ENCODE measurements around the gene HSPA1B. TPM values are rescaled to one million over a fixed set of nuclear protein-coding genes. Genes with fewer than 3 reads are reported as not detected.

The HSPA1B gene
- polyA plus RNA-seq, 1 donor from 2014 or later, result 120 TPM

DNA sequence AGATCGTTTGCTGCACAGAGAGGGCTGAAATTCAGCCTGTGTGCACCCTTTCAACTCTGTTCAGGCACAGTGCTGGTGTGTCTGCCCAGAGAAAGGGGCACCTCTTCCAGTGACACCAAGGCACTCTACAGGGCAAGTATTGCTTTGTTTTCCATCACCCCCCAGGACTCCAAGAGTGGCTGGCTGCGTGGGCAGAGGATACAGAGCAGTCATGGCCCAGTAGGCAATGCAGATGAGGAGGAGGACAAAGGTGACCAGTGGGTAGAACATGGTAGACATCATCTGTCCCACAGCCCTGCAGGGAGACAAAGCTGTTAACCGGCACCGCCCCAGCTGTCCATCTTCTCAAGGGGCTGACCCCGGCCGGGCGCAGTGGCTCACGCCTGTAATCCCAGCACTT is 41.8 kb downstream of the HSPA1B start:
- Histone ChIP-seq H2AFZ (ENCODE audit: low read depth, low read length) (no peak overlapping the region), H3K9me3 (ENCODE audit: low read length) (no peaks in the 10 kb centered on the region), H3K36me3 (ENCODE audit: insufficient read depth, low read length) (no peaks in the 10 kb centered on the region), H3F3A (ENCODE audit: insufficient read depth, low read length, poor library complexity, severe bottlenecking) (no peaks in the 10 kb centered on the region), H4K20me1 (ENCODE audit: insufficient read depth) (no peaks in the 10 kb centered on the region), H3K9ac (ENCODE audit: low read length) (no peak overlapping the region), H3K79me2 (replicated peaks; ENCODE audit: insufficient read depth, low read length) (no peaks in the 10 kb centered on the region), H3K4me2 (ENCODE audit: low read length) (no peak overlapping the region), H3K9me2 (ENCODE audit: insufficient read depth, low read length) (no peaks in the 10 kb centered on the region), H3K27ac (ENCODE audit: low read length) (no peak overlapping the region), H3K27me3 (ENCODE audit: insufficient read depth, low read depth, low read length) (no peaks in the 10 kb centered on the region), H3K4me3 (ENCODE audit: low read length) (no peak overlapping the region)
- no peak for TF ChIP-seq CTCF (IDR thresholded peaks at IDR 0.05; ENCODE audit: poor library complexity, severe bottlenecking)
- no peak for TF ChIP-seq POLR2AphosphoS5 (IDR thresholded peaks at IDR 0.05)
- no peak for TF ChIP-seq TAF1 (IDR thresholded peaks at IDR 0.05; ENCODE audit: low read depth)
- TF ChIP-seq EP300 (conservative IDR thresholded peaks at IDR 0.05; ENCODE audit: poor library complexity, severe bottlenecking), result no peak
- TF ChIP-seq, protein P1, sequence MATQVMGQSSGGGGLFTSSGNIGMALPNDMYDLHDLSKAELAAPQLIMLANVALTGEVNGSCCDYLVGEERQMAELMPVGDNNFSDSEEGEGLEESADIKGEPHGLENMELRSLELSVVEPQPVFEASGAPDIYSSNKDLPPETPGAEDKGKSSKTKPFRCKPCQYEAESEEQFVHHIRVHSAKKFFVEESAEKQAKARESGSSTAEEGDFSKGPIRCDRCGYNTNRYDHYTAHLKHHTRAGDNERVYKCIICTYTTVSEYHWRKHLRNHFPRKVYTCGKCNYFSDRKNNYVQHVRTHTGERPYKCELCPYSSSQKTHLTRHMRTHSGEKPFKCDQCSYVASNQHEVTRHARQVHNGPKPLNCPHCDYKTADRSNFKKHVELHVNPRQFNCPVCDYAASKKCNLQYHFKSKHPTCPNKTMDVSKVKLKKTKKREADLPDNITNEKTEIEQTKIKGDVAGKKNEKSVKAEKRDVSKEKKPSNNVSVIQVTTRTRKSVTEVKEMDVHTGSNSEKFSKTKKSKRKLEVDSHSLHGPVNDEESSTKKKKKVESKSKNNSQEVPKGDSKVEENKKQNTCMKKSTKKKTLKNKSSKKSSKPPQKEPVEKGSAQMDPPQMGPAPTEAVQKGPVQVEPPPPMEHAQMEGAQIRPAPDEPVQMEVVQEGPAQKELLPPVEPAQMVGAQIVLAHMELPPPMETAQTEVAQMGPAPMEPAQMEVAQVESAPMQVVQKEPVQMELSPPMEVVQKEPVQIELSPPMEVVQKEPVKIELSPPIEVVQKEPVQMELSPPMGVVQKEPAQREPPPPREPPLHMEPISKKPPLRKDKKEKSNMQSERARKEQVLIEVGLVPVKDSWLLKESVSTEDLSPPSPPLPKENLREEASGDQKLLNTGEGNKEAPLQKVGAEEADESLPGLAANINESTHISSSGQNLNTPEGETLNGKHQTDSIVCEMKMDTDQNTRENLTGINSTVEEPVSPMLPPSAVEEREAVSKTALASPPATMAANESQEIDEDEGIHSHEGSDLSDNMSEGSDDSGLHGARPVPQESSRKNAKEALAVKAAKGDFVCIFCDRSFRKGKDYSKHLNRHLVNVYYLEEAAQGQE (IDR thresholded peaks at IDR 0.05; ENCODE audit: borderline replicate concordance), result no peak

GRCh38 chr6:31870385-31870921 is 42.9 kb downstream of the HSPA1B start:
- H3K27ac ChIP-seq (ENCODE audit: low read length), result no peak overlapping the region
- H3K79me2 ChIP-seq (replicated peaks; ENCODE audit: insufficient read depth, low read length), result no peaks in the 10 kb centered on the region
- H3K4me2 ChIP-seq (ENCODE audit: low read length), result no peak overlapping the region
- H4K20me1 ChIP-seq (ENCODE audit: insufficient read depth), result no peaks in the 10 kb centered on the region
- no peaks in the 10 kb centered on the region for H3K27me3 ChIP-seq (ENCODE audit: insufficient read depth, low read depth, low read length)
- H3K9me3 ChIP-seq (ENCODE audit: low read length), result no peaks in the 10 kb centered on the region
- no peaks in the 10 kb centered on the region for H3K36me3 ChIP-seq (ENCODE audit: insufficient read depth, low read length)
- no peaks in the 10 kb centered on the region for H3K9me2 ChIP-seq (ENCODE audit: insufficient read depth, low read length)
- TF ChIP-seq CTCF (IDR thresholded peaks at IDR 0.05; ENCODE audit: poor library complexity, severe bottlenecking), result no peak
- H2AFZ ChIP-seq (ENCODE audit: low read depth, low read length), result no peak overlapping the region
- H3F3A ChIP-seq (ENCODE audit: insufficient read depth, low read length, poor library complexity, severe bottlenecking), result no peaks in the 10 kb centered on the region
- no peak overlapping the region for H3K9ac ChIP-seq (ENCODE audit: low read length)
- H3K4me3 ChIP-seq (ENCODE audit: low read length), result no peak overlapping the region

DNA sequence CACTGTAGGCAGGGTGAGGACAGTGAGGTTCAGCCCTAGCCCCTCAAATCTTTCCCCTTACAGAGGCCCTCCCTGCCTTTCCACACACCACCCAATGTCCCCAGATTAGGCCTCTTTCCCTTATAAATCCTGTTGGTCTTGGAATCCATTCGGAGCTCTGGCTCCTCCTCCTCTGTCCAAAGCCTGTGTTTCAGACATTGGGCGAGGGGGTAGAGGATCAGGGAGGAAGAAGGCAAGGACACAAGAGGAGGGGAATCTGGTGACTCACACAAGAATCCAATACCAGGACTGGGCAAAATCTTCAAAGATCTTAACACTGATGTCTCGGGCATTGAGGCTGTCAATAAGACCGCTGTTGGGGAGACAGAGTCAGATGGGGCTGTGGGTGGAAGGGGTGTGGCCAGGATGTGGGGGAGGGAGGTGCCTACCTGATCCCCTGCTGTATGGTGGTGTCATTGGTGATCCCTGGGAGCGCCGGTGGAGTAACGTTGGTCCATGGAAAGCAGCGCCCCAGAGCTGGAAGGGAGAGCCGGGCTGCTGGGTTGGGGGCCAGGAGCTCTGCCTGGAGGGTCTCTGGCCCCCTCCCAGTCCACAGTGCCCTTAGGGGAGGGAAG is 43.6 kb downstream of the HSPA1B start:
- no peak overlapping the region for H2AFZ ChIP-seq (ENCODE audit: low read depth, low read length)
- TF ChIP-seq CTCF (IDR thresholded peaks at IDR 0.05; ENCODE audit: poor library complexity, severe bottlenecking) (no peak), SMC3 (conservative IDR thresholded peaks at IDR 0.05; ENCODE audit: poor library complexity) (no peak), RAD21 (conservative IDR thresholded peaks at IDR 0.05) (no peak), EZH2 (IDR thresholded peaks at IDR 0.05; ENCODE audit: borderline replicate concordance, insufficient read depth, low read length, poor library complexity, severe bottlenecking) (no peak), EP300 (conservative IDR thresholded peaks at IDR 0.05; ENCODE audit: poor library complexity, severe bottlenecking) (no peak), MXI1 (conservative IDR thresholded peaks at IDR 0.05; ENCODE audit: poor library complexity, severe bottlenecking) (no peak)

More for the DNA sequence above, 43.6 kb downstream of the HSPA1B start:
- H3K4me3 ChIP-seq (ENCODE audit: low read length), result no peak overlapping the region
- H3K4me2 ChIP-seq (ENCODE audit: low read length), result no peak overlapping the region
- H3K36me3 ChIP-seq (ENCODE audit: insufficient read depth, low read length), result no peaks in the 10 kb centered on the region
- no peaks in the 10 kb centered on the region for H3K9me2 ChIP-seq (ENCODE audit: insufficient read depth, low read length)
- H3K27me3 ChIP-seq (ENCODE audit: insufficient read depth, low read depth, low read length), result no peaks in the 10 kb centered on the region
- H3K9me3 ChIP-seq (ENCODE audit: low read length), result no peaks in the 10 kb centered on the region
- no peaks in the 10 kb centered on the region for H3F3A ChIP-seq (ENCODE audit: insufficient read depth, low read length, poor library complexity, severe bottlenecking)
- H3K9ac ChIP-seq (ENCODE audit: low read length), result no peak overlapping the region
- no peak overlapping the region for H3K27ac ChIP-seq (ENCODE audit: low read length)
- no peaks in the 10 kb centered on the region for H3K79me2 ChIP-seq (replicated peaks; ENCODE audit: insufficient read depth, low read length)
- H4K20me1 ChIP-seq (ENCODE audit: insufficient read depth), result no peaks in the 10 kb centered on the region

All from neural cell (in vitro differentiated cells).